ENCODE results near the gene SLC39A9.

DNA sequence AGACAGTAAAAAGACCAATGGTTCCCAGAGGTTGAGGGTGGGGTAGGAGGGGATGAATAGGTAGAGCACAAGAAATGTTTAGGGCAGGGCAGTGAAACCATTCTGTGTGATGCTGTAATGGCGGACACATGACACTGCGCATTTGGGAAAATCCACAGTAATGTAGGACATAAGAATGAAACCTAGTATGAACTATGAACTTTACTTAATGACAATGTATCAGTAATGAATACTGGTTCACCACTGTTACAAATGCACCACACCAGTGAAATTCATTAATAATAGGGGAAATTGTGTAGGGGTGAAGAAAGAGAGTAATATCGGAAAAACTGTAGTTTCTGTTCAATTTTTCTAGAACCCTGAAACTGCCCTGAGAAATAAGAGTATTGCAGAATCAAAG, 6.0 kb upstream of the SLC39A9 start:
- TF ChIP-seq, protein P1, sequence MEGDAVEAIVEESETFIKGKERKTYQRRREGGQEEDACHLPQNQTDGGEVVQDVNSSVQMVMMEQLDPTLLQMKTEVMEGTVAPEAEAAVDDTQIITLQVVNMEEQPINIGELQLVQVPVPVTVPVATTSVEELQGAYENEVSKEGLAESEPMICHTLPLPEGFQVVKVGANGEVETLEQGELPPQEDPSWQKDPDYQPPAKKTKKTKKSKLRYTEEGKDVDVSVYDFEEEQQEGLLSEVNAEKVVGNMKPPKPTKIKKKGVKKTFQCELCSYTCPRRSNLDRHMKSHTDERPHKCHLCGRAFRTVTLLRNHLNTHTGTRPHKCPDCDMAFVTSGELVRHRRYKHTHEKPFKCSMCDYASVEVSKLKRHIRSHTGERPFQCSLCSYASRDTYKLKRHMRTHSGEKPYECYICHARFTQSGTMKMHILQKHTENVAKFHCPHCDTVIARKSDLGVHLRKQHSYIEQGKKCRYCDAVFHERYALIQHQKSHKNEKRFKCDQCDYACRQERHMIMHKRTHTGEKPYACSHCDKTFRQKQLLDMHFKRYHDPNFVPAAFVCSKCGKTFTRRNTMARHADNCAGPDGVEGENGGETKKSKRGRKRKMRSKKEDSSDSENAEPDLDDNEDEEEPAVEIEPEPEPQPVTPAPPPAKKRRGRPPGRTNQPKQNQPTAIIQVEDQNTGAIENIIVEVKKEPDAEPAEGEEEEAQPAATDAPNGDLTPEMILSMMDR (IDR thresholded peaks at IDR 0.05 in 2 of 3, conservative IDR thresholded peaks at IDR 0.05 in 1 of 3; ENCODE audit: borderline replicate concordance in 1 of 3, insufficient read depth in 1 of 3, low read depth in 2 of 3, low read length in 2 of 3): no peak
- TF ChIP-seq, protein P2, sequence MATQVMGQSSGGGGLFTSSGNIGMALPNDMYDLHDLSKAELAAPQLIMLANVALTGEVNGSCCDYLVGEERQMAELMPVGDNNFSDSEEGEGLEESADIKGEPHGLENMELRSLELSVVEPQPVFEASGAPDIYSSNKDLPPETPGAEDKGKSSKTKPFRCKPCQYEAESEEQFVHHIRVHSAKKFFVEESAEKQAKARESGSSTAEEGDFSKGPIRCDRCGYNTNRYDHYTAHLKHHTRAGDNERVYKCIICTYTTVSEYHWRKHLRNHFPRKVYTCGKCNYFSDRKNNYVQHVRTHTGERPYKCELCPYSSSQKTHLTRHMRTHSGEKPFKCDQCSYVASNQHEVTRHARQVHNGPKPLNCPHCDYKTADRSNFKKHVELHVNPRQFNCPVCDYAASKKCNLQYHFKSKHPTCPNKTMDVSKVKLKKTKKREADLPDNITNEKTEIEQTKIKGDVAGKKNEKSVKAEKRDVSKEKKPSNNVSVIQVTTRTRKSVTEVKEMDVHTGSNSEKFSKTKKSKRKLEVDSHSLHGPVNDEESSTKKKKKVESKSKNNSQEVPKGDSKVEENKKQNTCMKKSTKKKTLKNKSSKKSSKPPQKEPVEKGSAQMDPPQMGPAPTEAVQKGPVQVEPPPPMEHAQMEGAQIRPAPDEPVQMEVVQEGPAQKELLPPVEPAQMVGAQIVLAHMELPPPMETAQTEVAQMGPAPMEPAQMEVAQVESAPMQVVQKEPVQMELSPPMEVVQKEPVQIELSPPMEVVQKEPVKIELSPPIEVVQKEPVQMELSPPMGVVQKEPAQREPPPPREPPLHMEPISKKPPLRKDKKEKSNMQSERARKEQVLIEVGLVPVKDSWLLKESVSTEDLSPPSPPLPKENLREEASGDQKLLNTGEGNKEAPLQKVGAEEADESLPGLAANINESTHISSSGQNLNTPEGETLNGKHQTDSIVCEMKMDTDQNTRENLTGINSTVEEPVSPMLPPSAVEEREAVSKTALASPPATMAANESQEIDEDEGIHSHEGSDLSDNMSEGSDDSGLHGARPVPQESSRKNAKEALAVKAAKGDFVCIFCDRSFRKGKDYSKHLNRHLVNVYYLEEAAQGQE (IDR thresholded peaks at IDR 0.05; ENCODE audit: low read depth): no peak
- TF ChIP-seq, protein P3, sequence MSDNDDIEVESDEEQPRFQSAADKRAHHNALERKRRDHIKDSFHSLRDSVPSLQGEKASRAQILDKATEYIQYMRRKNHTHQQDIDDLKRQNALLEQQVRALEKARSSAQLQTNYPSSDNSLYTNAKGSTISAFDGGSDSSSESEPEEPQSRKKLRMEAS (IDR thresholded peaks at IDR 0.05): no peak
- no peak for TF ChIP-seq SP1 (IDR thresholded peaks at IDR 0.05; ENCODE audit: low read depth)
- no peak for TF ChIP-seq ZNF274 (IDR thresholded peaks at IDR 0.05; ENCODE audit: low read depth, low read length)
- no peak for TF ChIP-seq POLR2AphosphoS5 (IDR thresholded peaks at IDR 0.05; ENCODE audit: low read depth, low read length)
- no peak for TF ChIP-seq POLR2A (IDR thresholded peaks at IDR 0.05; ENCODE audit: borderline replicate concordance, extremely low read depth, insufficient read depth, insufficient read length)
- TF ChIP-seq YY1 (IDR thresholded peaks at IDR 0.05; ENCODE audit: extremely low read depth, insufficient replicate concordance, low read depth, low read length): no peak
- no peak for TF ChIP-seq CEBPB (IDR thresholded peaks at IDR 0.05; ENCODE audit: low read depth)
- TF ChIP-seq EZH2 (IDR thresholded peaks at IDR 0.05): no peak
- no peak for TF ChIP-seq ELF1 (IDR thresholded peaks at IDR 0.05; ENCODE audit: borderline replicate concordance, low read depth)
